HL-60 (cell line): ENCODE data around the gene USP32.

Experiments
- DNase-seq, 2 experiments: peaks; one replicate each; pipeline ENCODE4 v3.0.0-alpha.2; 2010 to 2020; ENCODE audit warnings: low read depth in 1 of 2, low spot score in 1 of 2
- H3K27ac ChIP-seq: fragments of 250-450 bp; sonication (Bioruptor Pico); replicated peaks from 2 replicates; pipeline ENCODE4 v1.5.1; 2020; ENCODE audit warnings: mild to moderate bottlenecking, moderate library complexity
- H3K27me3 ChIP-seq: fragments of 250-450 bp; sonication (Bioruptor Pico); 2 replicates; pipeline ENCODE4 v1.5.1; 2021; ENCODE audit warnings: mild to moderate bottlenecking, moderate library complexity; ENCODE audit not compliant: insufficient read depth, poor library complexity, severe bottlenecking
- H3K4me3 ChIP-seq: replicated peaks from 2 replicates; pipeline ENCODE4 v1.5.1; 2011; ENCODE audit warnings: mild to moderate bottlenecking, control low read depth, low read length; ENCODE audit not compliant: insufficient read depth
- GABPA ChIP-seq: IDR thresholded peaks from 2 replicates; pipeline ENCODE4 v1.6.1; 2012; ENCODE audit warnings: low read depth
- POLR2AphosphoS5 ChIP-seq: IDR thresholded peaks from 2 replicates; pipeline ENCODE4 v1.6.1; 2012; ENCODE audit warnings: low read depth
- SPI1 ChIP-seq: IDR thresholded peaks from 2 replicates; pipeline ENCODE4 v1.6.1; 2012; ENCODE audit warnings: low read depth, mild to moderate bottlenecking, borderline replicate concordance
- TF ChIP-seq, protein P1 (sequence below): IDR thresholded peaks from 2 replicates; pipeline ENCODE4 v1.6.1; 2012; ENCODE audit warnings: low read depth; ENCODE audit not compliant: insufficient replicate concordance
- TF ChIP-seq, protein P2 (sequence below): IDR thresholded peaks from one replicate; pipeline ENCODE4 v1.5.1; 2011; ENCODE audit warnings: low read length, control low read depth, inconsistent platforms; ENCODE audit not compliant: insufficient read depth

The USP32 gene

DNA sequence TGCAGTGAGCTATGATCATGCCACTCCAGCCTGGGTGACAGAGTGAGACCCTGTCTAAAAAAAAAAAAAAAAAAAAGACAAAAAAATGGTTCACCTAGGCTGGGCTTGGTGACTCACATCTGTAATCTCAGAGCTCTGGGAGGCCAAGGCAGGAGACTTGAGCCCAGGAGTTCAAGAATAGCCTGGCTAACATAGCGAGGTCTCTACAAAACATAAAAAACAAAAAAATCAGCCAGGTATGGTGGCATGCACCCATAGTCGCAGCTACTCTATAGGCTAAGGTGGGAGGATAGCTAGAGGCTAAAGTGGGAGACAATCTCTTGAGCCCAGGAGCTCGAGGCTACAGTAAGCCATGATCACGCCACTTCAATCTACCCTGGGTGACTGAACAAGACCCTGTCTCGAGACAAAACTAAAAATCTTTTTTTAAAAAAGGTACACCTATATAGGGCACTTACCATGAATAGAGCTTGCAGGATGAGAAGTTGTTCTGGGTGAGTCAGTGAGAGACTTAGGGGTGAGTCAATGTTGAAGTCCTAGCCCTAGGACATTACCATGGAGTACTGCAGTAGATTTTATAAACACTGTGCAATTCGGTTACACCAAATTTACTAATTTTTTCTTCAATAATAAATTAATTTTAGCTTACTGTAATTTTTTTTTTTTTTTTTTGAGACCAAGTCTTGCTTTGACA is 19.0 kb downstream of the USP32 start:
- no peaks in the 10 kb centered on the region for H3K27me3 ChIP-seq
- H3K4me3 ChIP-seq: no peak overlapping the region
- H3K27ac ChIP-seq: peak overlapping the region; percentile 77
- TF ChIP-seq, protein P1, sequence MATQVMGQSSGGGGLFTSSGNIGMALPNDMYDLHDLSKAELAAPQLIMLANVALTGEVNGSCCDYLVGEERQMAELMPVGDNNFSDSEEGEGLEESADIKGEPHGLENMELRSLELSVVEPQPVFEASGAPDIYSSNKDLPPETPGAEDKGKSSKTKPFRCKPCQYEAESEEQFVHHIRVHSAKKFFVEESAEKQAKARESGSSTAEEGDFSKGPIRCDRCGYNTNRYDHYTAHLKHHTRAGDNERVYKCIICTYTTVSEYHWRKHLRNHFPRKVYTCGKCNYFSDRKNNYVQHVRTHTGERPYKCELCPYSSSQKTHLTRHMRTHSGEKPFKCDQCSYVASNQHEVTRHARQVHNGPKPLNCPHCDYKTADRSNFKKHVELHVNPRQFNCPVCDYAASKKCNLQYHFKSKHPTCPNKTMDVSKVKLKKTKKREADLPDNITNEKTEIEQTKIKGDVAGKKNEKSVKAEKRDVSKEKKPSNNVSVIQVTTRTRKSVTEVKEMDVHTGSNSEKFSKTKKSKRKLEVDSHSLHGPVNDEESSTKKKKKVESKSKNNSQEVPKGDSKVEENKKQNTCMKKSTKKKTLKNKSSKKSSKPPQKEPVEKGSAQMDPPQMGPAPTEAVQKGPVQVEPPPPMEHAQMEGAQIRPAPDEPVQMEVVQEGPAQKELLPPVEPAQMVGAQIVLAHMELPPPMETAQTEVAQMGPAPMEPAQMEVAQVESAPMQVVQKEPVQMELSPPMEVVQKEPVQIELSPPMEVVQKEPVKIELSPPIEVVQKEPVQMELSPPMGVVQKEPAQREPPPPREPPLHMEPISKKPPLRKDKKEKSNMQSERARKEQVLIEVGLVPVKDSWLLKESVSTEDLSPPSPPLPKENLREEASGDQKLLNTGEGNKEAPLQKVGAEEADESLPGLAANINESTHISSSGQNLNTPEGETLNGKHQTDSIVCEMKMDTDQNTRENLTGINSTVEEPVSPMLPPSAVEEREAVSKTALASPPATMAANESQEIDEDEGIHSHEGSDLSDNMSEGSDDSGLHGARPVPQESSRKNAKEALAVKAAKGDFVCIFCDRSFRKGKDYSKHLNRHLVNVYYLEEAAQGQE: no peak
- no peak for TF ChIP-seq SPI1
- no peak for DNase-seq

DNA sequence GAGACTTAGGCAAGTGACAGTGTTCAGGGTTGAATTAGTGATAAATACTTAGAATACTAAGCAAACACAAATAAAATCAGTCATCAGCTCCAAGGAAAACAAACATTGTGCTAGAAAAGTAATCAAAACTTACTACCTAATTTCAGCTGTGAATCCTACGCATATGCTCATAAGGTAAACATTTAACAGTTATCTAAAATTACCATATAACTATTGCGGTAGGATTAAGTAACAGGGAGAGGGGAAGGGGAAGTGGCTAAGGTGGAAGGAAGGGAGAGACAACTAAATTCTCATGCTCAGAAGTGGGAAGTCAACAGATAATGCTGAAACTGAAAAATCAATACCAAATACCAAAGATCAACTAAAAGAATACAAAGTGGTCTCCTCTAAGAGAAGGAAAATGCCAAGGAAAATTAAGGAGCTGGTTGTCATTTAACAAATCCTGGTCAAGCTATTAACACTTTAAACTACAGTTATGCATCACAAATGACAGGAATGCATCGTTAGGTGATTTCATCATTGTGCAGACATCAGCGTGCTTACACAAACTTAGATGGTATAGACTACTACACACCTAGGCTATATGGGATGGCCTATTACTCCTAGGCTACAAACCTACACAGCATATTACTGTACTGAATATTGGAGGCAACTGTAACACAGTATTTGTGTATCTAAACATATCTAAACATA is 20.0 kb downstream of the USP32 start:
- Histone ChIP-seq H3K27ac (peak overlapping the region; percentile 77), H3K4me3 (no peak overlapping the region), H3K27me3 (no peaks in the 10 kb centered on the region)
- TF ChIP-seq POLR2AphosphoS5: no peak
- TF ChIP-seq, protein P2, sequence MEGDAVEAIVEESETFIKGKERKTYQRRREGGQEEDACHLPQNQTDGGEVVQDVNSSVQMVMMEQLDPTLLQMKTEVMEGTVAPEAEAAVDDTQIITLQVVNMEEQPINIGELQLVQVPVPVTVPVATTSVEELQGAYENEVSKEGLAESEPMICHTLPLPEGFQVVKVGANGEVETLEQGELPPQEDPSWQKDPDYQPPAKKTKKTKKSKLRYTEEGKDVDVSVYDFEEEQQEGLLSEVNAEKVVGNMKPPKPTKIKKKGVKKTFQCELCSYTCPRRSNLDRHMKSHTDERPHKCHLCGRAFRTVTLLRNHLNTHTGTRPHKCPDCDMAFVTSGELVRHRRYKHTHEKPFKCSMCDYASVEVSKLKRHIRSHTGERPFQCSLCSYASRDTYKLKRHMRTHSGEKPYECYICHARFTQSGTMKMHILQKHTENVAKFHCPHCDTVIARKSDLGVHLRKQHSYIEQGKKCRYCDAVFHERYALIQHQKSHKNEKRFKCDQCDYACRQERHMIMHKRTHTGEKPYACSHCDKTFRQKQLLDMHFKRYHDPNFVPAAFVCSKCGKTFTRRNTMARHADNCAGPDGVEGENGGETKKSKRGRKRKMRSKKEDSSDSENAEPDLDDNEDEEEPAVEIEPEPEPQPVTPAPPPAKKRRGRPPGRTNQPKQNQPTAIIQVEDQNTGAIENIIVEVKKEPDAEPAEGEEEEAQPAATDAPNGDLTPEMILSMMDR: no peak
- TF ChIP-seq GABPA: no peak
- TF ChIP-seq, protein P1: no peak
- peak; percentile 98 for TF ChIP-seq SPI1
- peak in 1 of 2 experiments; percentile 74 for DNase-seq

DNA sequence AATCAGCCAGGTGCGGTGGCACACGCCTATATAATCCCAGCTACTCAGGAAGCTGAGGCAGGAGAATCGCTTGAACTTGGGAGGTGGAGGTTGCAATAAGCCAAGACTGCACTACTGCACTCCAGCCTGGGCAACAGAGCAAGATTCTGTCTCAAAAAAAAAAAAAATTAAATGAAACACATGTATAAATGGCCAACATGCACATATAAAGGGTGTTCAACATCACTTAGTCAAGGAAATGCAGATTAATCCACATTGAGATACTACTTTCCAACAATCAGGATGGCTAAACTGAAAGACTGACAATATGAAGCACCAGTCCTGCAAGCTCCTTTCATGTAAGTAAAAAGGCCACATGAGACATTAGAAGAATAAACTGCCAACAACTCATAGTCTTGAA is 20.5 kb downstream of the USP32 start:
- Histone ChIP-seq H3K4me3 (no peak overlapping the region), H3K27me3 (no peaks in the 10 kb centered on the region), H3K27ac (peak overlapping the region; percentile 77)
- TF ChIP-seq, protein P2: no peak
- TF ChIP-seq POLR2AphosphoS5 (no peak), SPI1 (no peak), GABPA (no peak)
- TF ChIP-seq, protein P1: no peak
- no peak for DNase-seq
